SK-N-SH (cell line): ENCODE results near the gene TAOK2. TPM values are rescaled to one million over a fixed set of nuclear protein-coding genes. Genes with fewer than 3 reads are reported as not detected.

Source experiments
- CTCF ChIA-PET: fragments of 300-600, 350-600 bp; formaldehyde crosslinking; extraction: SDS; loops from one replicate; lab custom pipeline; 2021; lab: Yijun Ruan, JAX
- POLR2A ChIA-PET: fragments of 350-600 bp; sonication (Branson Sonifier 250); formaldehyde crosslinking; extraction: SDS; loops from one replicate; lab custom pipeline; 2020; ENCODE audit warnings: antibody characterized with exemption, inconsistent platforms; lab: Yijun Ruan, JAX
- DNase-seq: peaks from one replicate; pipeline ENCODE4 v3.0.0; 2012
- H2AFZ ChIP-seq: fragments of 200-600 bp; sonication (generic); 2 replicates; pipeline ENCODE4 v1.8.1; 2016; ENCODE audit warnings: antibody characterized with exemption, mild to moderate bottlenecking, low read depth
- H3F3A ChIP-seq: fragments of 200-600 bp; sonication (generic); replicated peaks from 2 replicates; pipeline ENCODE3; 2016; ENCODE audit warnings: antibody characterized with exemption, mild to moderate bottlenecking; ENCODE audit not compliant: insufficient read depth
- H3K27ac ChIP-seq, 2 experiments: fragments of 200-500 bp in 1 of 2; fragments of 200-600 bp in 1 of 2; sonication (Bioruptor generic) in 1 of 2; sonication (generic), shearing (Covaris generic) in 1 of 2; 2 replicates each; pipeline versions ENCODE4 v1.5.1 to v1.6.1; 2014 to 2016; ENCODE audit warnings: low read depth in 2 of 2, inconsistent platforms in 1 of 2, low read length in 1 of 2, mild to moderate bottlenecking in 1 of 2, mixed read lengths in 1 of 2
- H3K27me3 ChIP-seq: fragments of 200-600 bp; sonication (generic), shearing (Covaris generic); 2 replicates; pipeline ENCODE4 v1.6.1; 2016; ENCODE audit warnings: mixed run types; ENCODE audit not compliant: insufficient read depth
- H3K36me3 ChIP-seq, 2 experiments: fragments of 200-500 bp in 1 of 2; fragments of 200-600 bp in 1 of 2; sonication (Bioruptor generic) in 1 of 2; sonication (generic) in 1 of 2; replicated peaks in 1 of 2; 2 replicates each; pipeline versions ENCODE3 to v1.5.1; 2014 to 2016; ENCODE audit warnings: low read length in 1 of 2, mild to moderate bottlenecking in 1 of 2; ENCODE audit not compliant: insufficient read depth in 2 of 2, control insufficient read depth in 1 of 2
- H3K4me1 ChIP-seq, 2 experiments: fragments of 200-500 bp in 1 of 2; fragments of 200-600 bp in 1 of 2; sonication (Bioruptor generic) in 1 of 2; sonication (generic), shearing (Covaris generic) in 1 of 2; 2 replicates each; pipeline versions ENCODE4 v1.5.1 to v1.6.1; 2014 to 2016; ENCODE audit warnings: low read depth in 1 of 2, low read length in 1 of 2, mixed run types in 1 of 2; ENCODE audit not compliant: insufficient read depth in 2 of 2, control insufficient read depth in 1 of 2
- H3K4me2 ChIP-seq: fragments of 200-600 bp; sonication (generic), shearing (Covaris generic); 2 replicates; pipeline ENCODE4 v1.6.1; 2017; ENCODE audit warnings: mixed run types
- H3K4me3 ChIP-seq, 2 experiments: fragments of 200-500 bp in 1 of 2; fragments of 200-600 bp in 1 of 2; sonication (Bioruptor generic) in 1 of 2; sonication (generic), shearing (Covaris generic) in 1 of 2; 2 replicates each; pipeline versions ENCODE4 v1.5.1 to v1.8.1; 2014 to 2016; ENCODE audit warnings: low read depth in 2 of 2, inconsistent platforms in 1 of 2, low read length in 1 of 2, mild to moderate bottlenecking in 1 of 2, mixed read lengths in 1 of 2, moderate library complexity in 1 of 2
- H3K79me2 ChIP-seq: fragments of 200-600 bp; sonication (generic); 2 replicates; pipeline ENCODE4 v1.8.1; 2017; ENCODE audit warnings: mild to moderate bottlenecking; ENCODE audit not compliant: insufficient read depth
- H3K9ac ChIP-seq: fragments of 200-600 bp; sonication (generic); 2 replicates; pipeline ENCODE4 v1.6.1; 2017; ENCODE audit warnings: mixed run types
- H3K9me2 ChIP-seq: fragments of 200-600 bp; sonication (generic); 2 replicates; pipeline ENCODE4 v1.6.1; 2017; ENCODE audit warnings: mixed run types
- H3K9me3 ChIP-seq: fragments of 200-600 bp; sonication (generic); 2 replicates; pipeline ENCODE4 v1.6.1; 2017; ENCODE audit warnings: mixed run types, mild to moderate bottlenecking, moderate library complexity
- H4K20me1 ChIP-seq: fragments of 200-600 bp; sonication (generic); 2 replicates; pipeline ENCODE4 v1.6.1; 2017; ENCODE audit warnings: mild to moderate bottlenecking, mixed run types; ENCODE audit not compliant: insufficient read depth
- CHD2 ChIP-seq: fragments of 150-350 bp; IDR thresholded peaks from 2 replicates; pipeline ENCODE4 v1.6.1; 2018; ENCODE audit warnings: low read length; ENCODE audit not compliant: partially characterized antibody
- EZH2phosphoT487 ChIP-seq: fragments of 200-600 bp; sonication (generic); IDR thresholded peaks from 2 replicates; pipeline ENCODE4 v1.6.1; 2017; ENCODE audit warnings: low read depth, mixed run types, mild to moderate bottlenecking, antibody characterized with exemption, moderate library complexity, borderline replicate concordance
- FOSL2 ChIP-seq: IDR thresholded peaks from 2 replicates; pipeline ENCODE4 v1.4.0; 2012; ENCODE audit warnings: low read depth, mild to moderate bottlenecking, moderate library complexity, borderline replicate concordance
- FOXJ3 ChIP-seq: sonication (generic); formaldehyde crosslinking; IDR thresholded peaks from 2 replicates; pipeline ENCODE4 v1.5.1; 2020; ENCODE audit warnings: mild to moderate bottlenecking, missing genetic modification reagents
- GABPA ChIP-seq: IDR thresholded peaks from 2 replicates; pipeline ENCODE4 v1.4.0; 2012; ENCODE audit warnings: low read depth, mild to moderate bottlenecking
- GATA2 ChIP-seq: sonication (generic); formaldehyde crosslinking; IDR thresholded peaks from 2 replicates; pipeline ENCODE4 v1.5.0; 2020; ENCODE audit warnings: mild to moderate bottlenecking, missing genetic modification reagents
- JUND ChIP-seq: IDR thresholded peaks from 2 replicates; pipeline ENCODE4 v1.4.0; 2012
- MEF2A ChIP-seq: IDR thresholded peaks from 2 replicates; pipeline ENCODE4 v1.4.0; 2012; ENCODE audit warnings: low read depth, borderline replicate concordance
- MXI1 ChIP-seq: IDR thresholded peaks from 2 replicates; pipeline ENCODE4 v1.6.1; 2012; ENCODE audit warnings: mild to moderate bottlenecking, low read depth, low read length, improper control_type of control experiment
- NFIC ChIP-seq: IDR thresholded peaks from 2 replicates; pipeline ENCODE4 v1.4.0; 2012; ENCODE audit warnings: borderline replicate concordance
- RAD21 ChIP-seq: IDR thresholded peaks from 2 replicates; pipeline ENCODE4 v1.6.1; 2012; ENCODE audit warnings: mild to moderate bottlenecking, low read length
- RCOR1 ChIP-seq: fragments of 150-350 bp; IDR thresholded peaks from 2 replicates; pipeline ENCODE4 v1.6.1; 2017; ENCODE audit warnings: antibody characterized with exemption, low read length
- RXRA ChIP-seq: IDR thresholded peaks from 2 replicates; pipeline ENCODE4 v1.4.0; 2012; ENCODE audit warnings: low read depth, mild to moderate bottlenecking, borderline replicate concordance
- TEAD4 ChIP-seq: IDR thresholded peaks from 2 replicates; pipeline ENCODE4 v1.4.0; 2012; ENCODE audit warnings: mild to moderate bottlenecking, borderline replicate concordance; ENCODE audit not compliant: insufficient read depth
- YY1 ChIP-seq: IDR thresholded peaks from 2 replicates; pipeline ENCODE4 v1.4.0; 2012; ENCODE audit warnings: low read depth, mild to moderate bottlenecking
- WGBS: methylation state at CpG from one replicate; pipeline ENCODE4 v1.1.6; 2017; ENCODE audit warnings: low lambda C conversion rate; 5-methylcytosine and 5-hydroxymethylcytosine counted together
- polyA plus RNA-seq, 3 experiments: library from polyadenylated mRNA; depleted of rRNA; stranded (reverse); fragments of >200 nt; gene quantifications; 2 replicates each; pipeline ENCODE4 v1.2.3, GENCODE V29; 2012
- TF ChIP-seq, protein P1 (sequence below): IDR thresholded peaks from 2 replicates; pipeline ENCODE4 v1.6.1; 2012; ENCODE audit warnings: mild to moderate bottlenecking, low read depth, low read length, moderate library complexity
- TF ChIP-seq, protein P2 (sequence below): IDR thresholded peaks from 2 replicates; pipeline ENCODE4 v1.4.0; 2012; ENCODE audit warnings: low read depth, borderline replicate concordance
- TF ChIP-seq, protein P3 (sequence below): IDR thresholded peaks from 2 replicates; pipeline ENCODE4 v1.4.0; 2012; ENCODE audit warnings: low read depth, borderline replicate concordance
- TF ChIP-seq, protein P4 (sequence below): fragments of 150-350 bp; IDR thresholded peaks from 2 replicates; pipeline ENCODE4 v1.6.1; 2017; ENCODE audit warnings: antibody characterized with exemption, low read length, low read depth, borderline replicate concordance

The TAOK2 gene
- polyA plus RNA-seq, 1 of the 3 experiments (the other 2 are of a cell fraction) = 21.9 TPM

DNA sequence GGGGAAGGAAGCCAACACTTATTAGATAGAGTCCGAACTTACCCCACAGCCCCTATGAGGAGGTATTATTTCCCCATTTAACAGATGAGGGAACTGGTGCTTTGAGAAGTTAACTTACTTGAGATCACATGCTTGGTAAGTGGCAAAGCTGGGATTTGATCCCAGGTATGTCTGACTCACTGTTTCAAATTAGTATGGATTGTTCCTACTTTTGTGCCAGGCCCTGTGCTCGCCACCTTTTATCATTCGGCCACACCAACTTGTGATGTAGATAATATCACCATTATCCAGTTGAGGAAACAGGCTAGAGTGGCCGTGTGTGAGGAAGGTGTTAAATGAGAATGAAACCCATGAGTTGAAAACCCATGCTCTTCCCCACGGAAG lies 11.1 kb downstream of the TAOK2 start:
- ChIA-PET CTCF (no interaction called here), POLR2A (no interaction called here)
- TF ChIP-seq EZH2phosphoT487 = no peak
- TF ChIP-seq GATA2 (CRISPR knock-in tag) = no peak
- TF ChIP-seq MEF2A = no peak
- TF ChIP-seq CHD2 = no peak
- TF ChIP-seq, protein P1, sequence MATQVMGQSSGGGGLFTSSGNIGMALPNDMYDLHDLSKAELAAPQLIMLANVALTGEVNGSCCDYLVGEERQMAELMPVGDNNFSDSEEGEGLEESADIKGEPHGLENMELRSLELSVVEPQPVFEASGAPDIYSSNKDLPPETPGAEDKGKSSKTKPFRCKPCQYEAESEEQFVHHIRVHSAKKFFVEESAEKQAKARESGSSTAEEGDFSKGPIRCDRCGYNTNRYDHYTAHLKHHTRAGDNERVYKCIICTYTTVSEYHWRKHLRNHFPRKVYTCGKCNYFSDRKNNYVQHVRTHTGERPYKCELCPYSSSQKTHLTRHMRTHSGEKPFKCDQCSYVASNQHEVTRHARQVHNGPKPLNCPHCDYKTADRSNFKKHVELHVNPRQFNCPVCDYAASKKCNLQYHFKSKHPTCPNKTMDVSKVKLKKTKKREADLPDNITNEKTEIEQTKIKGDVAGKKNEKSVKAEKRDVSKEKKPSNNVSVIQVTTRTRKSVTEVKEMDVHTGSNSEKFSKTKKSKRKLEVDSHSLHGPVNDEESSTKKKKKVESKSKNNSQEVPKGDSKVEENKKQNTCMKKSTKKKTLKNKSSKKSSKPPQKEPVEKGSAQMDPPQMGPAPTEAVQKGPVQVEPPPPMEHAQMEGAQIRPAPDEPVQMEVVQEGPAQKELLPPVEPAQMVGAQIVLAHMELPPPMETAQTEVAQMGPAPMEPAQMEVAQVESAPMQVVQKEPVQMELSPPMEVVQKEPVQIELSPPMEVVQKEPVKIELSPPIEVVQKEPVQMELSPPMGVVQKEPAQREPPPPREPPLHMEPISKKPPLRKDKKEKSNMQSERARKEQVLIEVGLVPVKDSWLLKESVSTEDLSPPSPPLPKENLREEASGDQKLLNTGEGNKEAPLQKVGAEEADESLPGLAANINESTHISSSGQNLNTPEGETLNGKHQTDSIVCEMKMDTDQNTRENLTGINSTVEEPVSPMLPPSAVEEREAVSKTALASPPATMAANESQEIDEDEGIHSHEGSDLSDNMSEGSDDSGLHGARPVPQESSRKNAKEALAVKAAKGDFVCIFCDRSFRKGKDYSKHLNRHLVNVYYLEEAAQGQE = no peak
- no peak for TF ChIP-seq FOXJ3 (CRISPR knock-in tag)
- no peak for TF ChIP-seq FOSL2
- no peak for TF ChIP-seq TEAD4
- TF ChIP-seq RCOR1 = no peak
- TF ChIP-seq, protein P2, sequence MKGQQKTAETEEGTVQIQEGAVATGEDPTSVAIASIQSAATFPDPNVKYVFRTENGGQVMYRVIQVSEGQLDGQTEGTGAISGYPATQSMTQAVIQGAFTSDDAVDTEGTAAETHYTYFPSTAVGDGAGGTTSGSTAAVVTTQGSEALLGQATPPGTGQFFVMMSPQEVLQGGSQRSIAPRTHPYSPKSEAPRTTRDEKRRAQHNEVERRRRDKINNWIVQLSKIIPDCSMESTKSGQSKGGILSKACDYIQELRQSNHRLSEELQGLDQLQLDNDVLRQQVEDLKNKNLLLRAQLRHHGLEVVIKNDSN = no peak
- no peak for TF ChIP-seq MXI1
- TF ChIP-seq RAD21 = no peak
- no peaks in the 10 kb centered on the region for H3K4me1 ChIP-seq
- DNase-seq = no peak
- H3K27me3 ChIP-seq = no peaks in the 10 kb centered on the region
- H3K9ac ChIP-seq = no peak overlapping the region
- WGBS = 89% methylated on average over 5 of the region's 5 CpGs
- peaks cover 36 to 97% of the 10 kb centered on the region in 2 experiments for H3K36me3 ChIP-seq
- H3K4me3 ChIP-seq = no peak overlapping the region
- no peaks in the 10 kb centered on the region for H3K9me3 ChIP-seq
- H3K4me2 ChIP-seq = no peak overlapping the region
- H4K20me1 ChIP-seq = no peaks in the 10 kb centered on the region
- no peak overlapping the region for H3K27ac ChIP-seq
- H2AFZ ChIP-seq = no peak overlapping the region
- no peaks in the 10 kb centered on the region for H3K9me2 ChIP-seq
- H3F3A ChIP-seq = no peaks in the 10 kb centered on the region
- H3K79me2 ChIP-seq = no peaks in the 10 kb centered on the region

DNA sequence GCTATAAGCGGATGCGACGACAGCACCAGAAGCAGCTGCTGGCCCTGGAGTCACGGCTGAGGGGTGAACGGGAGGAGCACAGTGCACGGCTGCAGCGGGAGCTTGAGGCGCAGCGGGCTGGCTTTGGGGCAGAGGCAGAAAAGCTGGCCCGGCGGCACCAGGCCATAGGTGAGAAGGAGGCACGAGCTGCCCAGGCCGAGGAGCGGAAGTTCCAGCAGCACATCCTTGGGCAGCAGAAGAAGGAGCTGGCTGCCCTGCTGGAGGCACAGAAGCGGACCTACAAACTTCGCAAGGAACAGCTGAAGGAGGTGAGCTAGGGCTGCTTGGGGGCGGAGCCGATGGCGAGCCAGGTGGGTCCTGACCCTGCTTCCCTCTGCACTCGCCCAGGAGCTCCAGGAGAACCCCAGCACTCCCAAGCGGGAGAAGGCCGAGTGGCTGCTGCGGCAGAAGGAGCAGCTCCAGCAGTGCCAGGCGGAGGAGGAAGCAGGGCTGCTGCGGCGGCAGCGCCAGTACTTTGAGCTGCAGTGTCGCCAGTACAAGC lies 11.7 kb downstream of the TAOK2 start:
- POLR2A ChIA-PET = interaction anchor here (3.2 kb wide), 1 partner anchor 9 kb away, joined by 7 read pairs; no protein-coding TSS in a partner anchor
- Histone ChIP-seq H3K9me3 (no peaks in the 10 kb centered on the region), H3K79me2 (no peaks in the 10 kb centered on the region), H3K9me2 (no peaks in the 10 kb centered on the region), H3F3A (no peaks in the 10 kb centered on the region), H4K20me1 (no peaks in the 10 kb centered on the region), H2AFZ (no peak overlapping the region), H3K4me3 (no peak overlapping the region), H3K4me1 (no peaks in the 10 kb centered on the region), H3K36me3 (peaks cover 30 to 97% of the 10 kb centered on the region in 2 experiments), H3K9ac (no peak overlapping the region), H3K27me3 (no peaks in the 10 kb centered on the region), H3K4me2 (no peak overlapping the region), H3K27ac (no peak overlapping the region)
- CTCF ChIA-PET = interaction anchor here (3.4 kb wide), 1 partner anchor 8 kb away, joined by 13 read pairs; no protein-coding TSS in a partner anchor
- no peak for DNase-seq
- 96% methylated on average over 22 of the region's 28 CpGs for WGBS
- no peak for TF ChIP-seq GATA2 (CRISPR knock-in tag)
- TF ChIP-seq JUND = no peak
- TF ChIP-seq NFIC = no peak
- no peak for TF ChIP-seq RAD21
- TF ChIP-seq, protein P3, sequence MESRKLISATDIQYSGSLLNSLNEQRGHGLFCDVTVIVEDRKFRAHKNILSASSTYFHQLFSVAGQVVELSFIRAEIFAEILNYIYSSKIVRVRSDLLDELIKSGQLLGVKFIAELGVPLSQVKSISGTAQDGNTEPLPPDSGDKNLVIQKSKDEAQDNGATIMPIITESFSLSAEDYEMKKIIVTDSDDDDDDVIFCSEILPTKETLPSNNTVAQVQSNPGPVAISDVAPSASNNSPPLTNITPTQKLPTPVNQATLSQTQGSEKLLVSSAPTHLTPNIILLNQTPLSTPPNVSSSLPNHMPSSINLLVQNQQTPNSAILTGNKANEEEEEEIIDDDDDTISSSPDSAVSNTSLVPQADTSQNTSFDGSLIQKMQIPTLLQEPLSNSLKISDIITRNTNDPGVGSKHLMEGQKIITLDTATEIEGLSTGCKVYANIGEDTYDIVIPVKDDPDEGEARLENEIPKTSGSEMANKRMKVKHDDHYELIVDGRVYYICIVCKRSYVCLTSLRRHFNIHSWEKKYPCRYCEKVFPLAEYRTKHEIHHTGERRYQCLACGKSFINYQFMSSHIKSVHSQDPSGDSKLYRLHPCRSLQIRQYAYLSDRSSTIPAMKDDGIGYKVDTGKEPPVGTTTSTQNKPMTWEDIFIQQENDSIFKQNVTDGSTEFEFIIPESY = no peak
- no peak for TF ChIP-seq EZH2phosphoT487
- TF ChIP-seq YY1 = no peak
- no peak for TF ChIP-seq CHD2
- no peak for TF ChIP-seq MXI1
- no peak for TF ChIP-seq GABPA
- no peak for TF ChIP-seq RXRA
- TF ChIP-seq, protein P4, sequence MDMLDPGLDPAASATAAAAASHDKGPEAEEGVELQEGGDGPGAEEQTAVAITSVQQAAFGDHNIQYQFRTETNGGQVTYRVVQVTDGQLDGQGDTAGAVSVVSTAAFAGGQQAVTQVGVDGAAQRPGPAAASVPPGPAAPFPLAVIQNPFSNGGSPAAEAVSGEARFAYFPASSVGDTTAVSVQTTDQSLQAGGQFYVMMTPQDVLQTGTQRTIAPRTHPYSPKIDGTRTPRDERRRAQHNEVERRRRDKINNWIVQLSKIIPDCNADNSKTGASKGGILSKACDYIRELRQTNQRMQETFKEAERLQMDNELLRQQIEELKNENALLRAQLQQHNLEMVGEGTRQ = no peak
